H1 (cell line): Measurements from ENCODE around the gene VSTM4. TPM values are rescaled to one million over a fixed set of nuclear protein-coding genes. Genes with fewer than 3 reads are reported as not detected.
A peak's percentile ranks its signal among the peaks of the same experiment; 100 is the strongest.

Source experiments
- CTCF ChIA-PET: fragments of 300-600 bp; sonication (Branson Sonifier 250); formaldehyde crosslinking; loops from one replicate; lab custom pipeline; 2021; ENCODE audit not compliant: partially characterized antibody; lab: Charles Lee
- POLR2A ChIA-PET: fragments of 300-600 bp; sonication (Branson Sonifier 250); formaldehyde crosslinking; loops from one replicate; lab custom pipeline; 2021; ENCODE audit warnings: inconsistent platforms; ENCODE audit not compliant: partially characterized antibody; lab: Charles Lee
- DNase-seq, 2 experiments: peaks; one replicate each; pipeline versions ENCODE4 v3.0.0 to v3.0.0-alpha.2; 2010 to 2022; ENCODE audit warnings: low spot score in 2 of 2, low read depth in 1 of 2, mixed read lengths in 1 of 2
- FAIRE-seq: peaks from 2 replicates; lab custom pipeline; 2011; peaks lifted over from hg19 to GRCh38; lab: Jason Lieb, UNC
- H2AFZ ChIP-seq: 2 replicates; pipeline ENCODE4 v1.8.1; 2012; ENCODE audit warnings: low read length, inconsistent platforms
- H2AK5ac ChIP-seq: 2 replicates; pipeline ENCODE4 v1.6.1; 2013; ENCODE audit warnings: low read depth, low read length
- H2BK120ac ChIP-seq: replicated peaks from 2 replicates; pipeline ENCODE3; 2013; ENCODE audit warnings: low read depth, low read length, inconsistent platforms
- H2BK12ac ChIP-seq: 2 replicates; pipeline ENCODE4 v1.6.1; 2013; ENCODE audit warnings: low read depth, low read length
- H2BK15ac ChIP-seq: 2 replicates; pipeline ENCODE4 v1.6.1; 2013; ENCODE audit warnings: low read length
- H2BK20ac ChIP-seq: 2 replicates; pipeline ENCODE4 v1.6.1; 2013; ENCODE audit warnings: low read length
- H2BK5ac ChIP-seq: 2 replicates; pipeline ENCODE4 v1.6.1; 2013; ENCODE audit warnings: low read depth, low read length
- H3K14ac ChIP-seq: 2 replicates; pipeline ENCODE4 v1.6.1; 2013; ENCODE audit warnings: inconsistent platforms; ENCODE audit not compliant: insufficient read length
- H3K18ac ChIP-seq: 2 replicates; pipeline ENCODE4 v1.6.1; 2013; ENCODE audit warnings: low read length; ENCODE audit errors: extremely low read depth
- H3K23ac ChIP-seq: 2 replicates; pipeline ENCODE4 v1.6.1; 2013; ENCODE audit warnings: inconsistent platforms; ENCODE audit not compliant: insufficient read length
- H3K23me2 ChIP-seq: 2 replicates; pipeline ENCODE4 v1.6.1; 2013; ENCODE audit warnings: low read depth, low read length
- H3K27ac ChIP-seq: 2 replicates; pipeline ENCODE4 v1.6.1; 2011; ENCODE audit warnings: low read depth, low read length, inconsistent platforms
- H3K27me3 ChIP-seq, 4 experiments: replicated peaks in 1 of 4; 1 replicate in 1 of 4; 2 replicates in 3 of 4; pipeline versions ENCODE4 v1.6.1 to v1.8.1; 2011 to 2013; ENCODE audit warnings: low read length in 3 of 4, mild to moderate bottlenecking in 3 of 4, inconsistent platforms in 2 of 4, mixed read lengths in 2 of 4, moderate library complexity in 1 of 4; ENCODE audit not compliant: control insufficient read depth in 3 of 4, insufficient read depth in 3 of 4; ENCODE audit errors: extremely low read depth in 1 of 4
- H3K36me3 ChIP-seq, 4 experiments: 2 replicates each; pipeline versions ENCODE4 v1.6.1 to v1.8.1; 2011 to 2013; ENCODE audit warnings: mild to moderate bottlenecking in 4 of 4, low read length in 3 of 4, moderate library complexity in 2 of 4, control low read depth in 1 of 4, inconsistent platforms in 1 of 4; ENCODE audit not compliant: insufficient read depth in 4 of 4, control insufficient read depth in 2 of 4
- H3K4ac ChIP-seq: replicated peaks from 2 replicates; pipeline ENCODE3; 2013; ENCODE audit warnings: low read length, low read depth, mixed read lengths, inconsistent platforms; ENCODE audit not compliant: insufficient read length
- H3K4me1 ChIP-seq, 4 experiments: replicated peaks in 1 of 4; 1 replicate in 1 of 4; 2 replicates in 3 of 4; pipeline versions ENCODE4 v1.6.1 to v1.8.1; 2011 to 2013; ENCODE audit warnings: low read length in 3 of 4, inconsistent platforms in 2 of 4, mixed read lengths in 1 of 4; ENCODE audit not compliant: insufficient read depth in 4 of 4, control insufficient read depth in 3 of 4
- H3K4me2 ChIP-seq, 2 experiments: 2 replicates each; pipeline versions ENCODE4 v1.6.1 to v1.8.1; 2011 to 2013; ENCODE audit warnings: low read depth in 2 of 2, low read length in 2 of 2, control low read depth in 1 of 2, inconsistent platforms in 1 of 2, mild to moderate bottlenecking in 1 of 2; ENCODE audit not compliant: insufficient read depth in 1 of 2
- H3K4me3 ChIP-seq, 4 experiments: fragments of 200-600, 300-600 bp in 1 of 4; sonication (generic), shearing (Covaris generic), sonication (Bioruptor Twin) in 1 of 4; 2 replicates each; pipeline versions ENCODE4 v1.5.1 to v1.8.1; 2011 to 2016; ENCODE audit warnings: low read length in 4 of 4, low read depth in 3 of 4, control low read depth in 2 of 4, inconsistent platforms in 2 of 4, mild to moderate bottlenecking in 2 of 4, mixed read lengths in 1 of 4, moderate library complexity in 1 of 4; ENCODE audit not compliant: insufficient read depth in 2 of 4; ENCODE audit errors: extremely low read depth in 1 of 4
- H3K56ac ChIP-seq: replicated peaks from 2 replicates; pipeline ENCODE3; 2013; ENCODE audit warnings: low read depth, mild to moderate bottlenecking, mixed read lengths, low read length, inconsistent platforms; ENCODE audit not compliant: insufficient read length
- H3K79me1 ChIP-seq: 2 replicates; pipeline ENCODE4 v1.6.1; 2013; ENCODE audit warnings: low read depth, low read length, control low read depth
- H3K79me2 ChIP-seq, 2 experiments: 2 replicates each; pipeline versions ENCODE4 v1.6.1 to v1.8.1; 2012 to 2013; ENCODE audit warnings: low read length in 2 of 2, mild to moderate bottlenecking in 2 of 2, inconsistent platforms in 1 of 2; ENCODE audit not compliant: insufficient read depth in 2 of 2, control insufficient read depth in 1 of 2
- H3K9ac ChIP-seq, 4 experiments: replicated peaks in 1 of 4; 1 replicate in 1 of 4; 2 replicates in 3 of 4; pipeline versions ENCODE4 v1.6.1 to v1.8.1; 2011 to 2013; ENCODE audit warnings: low read depth in 3 of 4, low read length in 3 of 4, control low read depth in 2 of 4, mild to moderate bottlenecking in 2 of 4, moderate library complexity in 2 of 4, inconsistent platforms in 1 of 4; ENCODE audit errors: extremely low read depth in 1 of 4
- H3K9me3 ChIP-seq, 2 experiments: 2 replicates each; pipeline versions ENCODE4 v1.6.1 to v1.8.1; 2012 to 2013; ENCODE audit warnings: mild to moderate bottlenecking in 2 of 2, moderate library complexity in 2 of 2, control low read depth in 1 of 2, inconsistent platforms in 1 of 2, low read depth in 1 of 2, low read length in 1 of 2, mixed read lengths in 1 of 2; ENCODE audit not compliant: insufficient read depth in 2 of 2
- H4K20me1 ChIP-seq, 2 experiments: replicated peaks in 1 of 2; 2 replicates each; pipeline versions ENCODE3 to v1.8.1; 2011 to 2013; ENCODE audit warnings: inconsistent platforms in 2 of 2, low read length in 2 of 2, mild to moderate bottlenecking in 1 of 2; ENCODE audit not compliant: insufficient read depth in 2 of 2, control insufficient read depth in 1 of 2
- H4K5ac ChIP-seq: 2 replicates; pipeline ENCODE4 v1.6.1; 2013; ENCODE audit warnings: low read length, low read depth, mixed read lengths, inconsistent platforms; ENCODE audit not compliant: insufficient read length
- H4K8ac ChIP-seq: 2 replicates; pipeline ENCODE4 v1.8.0; 2013; ENCODE audit warnings: mild to moderate bottlenecking, moderate library complexity, low read length, inconsistent platforms; ENCODE audit not compliant: insufficient read depth; ENCODE audit errors: extremely low read depth
- H4K91ac ChIP-seq: replicated peaks from 2 replicates; pipeline ENCODE3; 2013; ENCODE audit warnings: low read length, mixed read lengths, inconsistent platforms; ENCODE audit not compliant: insufficient read length
- NANOG ChIP-seq: IDR thresholded peaks from 2 replicates; pipeline ENCODE4 v1.6.1; 2011; ENCODE audit warnings: low read length, low read depth, mild to moderate bottlenecking, inconsistent platforms; ENCODE audit not compliant: insufficient read depth, poor library complexity, severe bottlenecking
- WGBS, 2 experiments: shearing (Covaris generic) in 1 of 2; methylation state at CpG; one replicate each; pipeline versions ENCODE4 v1.1.6 to v1.1.7; 2013 to 2015; ENCODE audit warnings: low lambda C conversion rate in 2 of 2, mixed read lengths in 2 of 2, inconsistent platforms in 1 of 2, low coverage in 1 of 2, missing lambda C conversion rate in 1 of 2; ENCODE audit not compliant: insufficient replicate concordance in 2 of 2, insufficient coverage in 1 of 2, insufficient read length in 1 of 2; ENCODE audit errors: extremely low coverage in 1 of 2, missing lambda C conversion rate in 1 of 2; 5-methylcytosine and 5-hydroxymethylcytosine counted together
- polyA plus RNA-seq, 7 experiments: library from polyadenylated mRNA; depleted of rRNA in 3 of 7; stranded (reverse) in 5 of 7; unstranded in 2 of 7; fragments of >200 nt in 5 of 7; fragments of 200-250 nt in 2 of 7; gene quantifications; 1 replicate in 5 of 7; 2 replicates in 1 of 7; 4 replicates in 1 of 7; pipeline versions ENCODE4 v1.2.1 to v1.2.3, GENCODE V29; 2011 to 2013; ENCODE audit warnings: missing spikeins in 2 of 7, mixed read lengths in 2 of 7
- total RNA-seq: library from RNA; stranded (reverse); fragmentation: NEBNext Ultra II Directional; extraction: Animal tissue kit (Norgen Biotek cat#: 25700); gene quantifications from 2 replicates; pipeline ENCODE4 v1.2.1, GENCODE V29; 2021

VSTM4 gene
- total and polyA plus RNA-seq, 2 of the 8 experiments (the other 6 are each of a cell fraction or from before 2014, with no cell fraction given), result 0.48 to 0.73 TPM

- no peak overlapping the region for H3K4me3 ChIP-seq
- FAIRE-seq (no peak), DNase-seq (no peak)
- no peak overlapping the region for H4K8ac ChIP-seq
- H2BK120ac ChIP-seq, result no peak overlapping the region
- WGBS, 2 experiments, result 88% methylated on average over 5 of the region's 5 CpGs; no CpG with 5 or more reads in 1 of the 2 experiments
- H3K14ac ChIP-seq, result no peak overlapping the region
- no peaks in the 10 kb centered on the region for H3K79me1 ChIP-seq
- no peak overlapping the region for H3K4me2 ChIP-seq
- H3K27me3 ChIP-seq, result no peaks in the 10 kb centered on the region
- ChIA-PET CTCF (interaction anchor here (0.6 to 5.5 kb wide), 32 partner anchors 9 to 554 kb away, joined by 3 to 49 read pairs (median 4); no protein-coding TSS in a partner anchor), POLR2A (no interaction called here)
- H4K5ac ChIP-seq, result no peak overlapping the region
- H3K56ac ChIP-seq, result no peak overlapping the region
- H3K23me2 ChIP-seq, result no peaks in the 10 kb centered on the region
- H4K20me1 ChIP-seq, result no peaks in the 10 kb centered on the region
- H3K27ac ChIP-seq, result no peak overlapping the region
- no peaks in the 10 kb centered on the region for H3K79me2 ChIP-seq
- no peak overlapping the region for H3K18ac ChIP-seq
- no peak overlapping the region for H2AFZ ChIP-seq
- H3K36me3 ChIP-seq, result no peaks in the 10 kb centered on the region
- H4K91ac ChIP-seq, result no peak overlapping the region
- H3K4me1 ChIP-seq, result peaks cover 0 to 2% (median under 1%) of the 10 kb centered on the region in 4 experiments; a peak in 3 of 7 replicates
- H3K9ac ChIP-seq, result no peak overlapping the region
- H2AK5ac ChIP-seq, result peak overlapping the region; percentile 92; the same call in 1 of the 2 replicates
- peak overlapping the region; percentile 85; the same call in 1 of the 2 replicates for H2BK12ac ChIP-seq
- no peak overlapping the region for H2BK20ac ChIP-seq
- peak overlapping the region; percentile 48; the same call in 1 of the 2 replicates for H2BK15ac ChIP-seq
- no peaks in the 10 kb centered on the region for H3K9me3 ChIP-seq
- peak overlapping the region; percentile 30; the same call in 1 of the 2 replicates for H2BK5ac ChIP-seq
- no peak for TF ChIP-seq NANOG
- no peak overlapping the region for H3K23ac ChIP-seq
- no peak overlapping the region for H3K4ac ChIP-seq
Observed at GRCh38 chr10:49162063-49162462, 46.7 kb upstream of the VSTM4 start.
